MCF 10A (cell line): Measurements from ENCODE around the gene EIF6. TPM values are rescaled to one million over a fixed set of nuclear protein-coding genes. Genes with fewer than 3 reads are reported as not detected.

Experiments used
- BruUV-seq: library from RNA; stranded (reverse); fragments of 400-500 nt; replicated peaks from 2 replicates; lab custom pipeline; 2021; lab: Mats Ljungman, UMichigan
- CTCF ChIA-PET: fragments of 300-600 bp; sonication (Branson Sonifier 250); formaldehyde crosslinking; extraction: SDS; loops from one replicate; lab custom pipeline; 2021; ENCODE audit warnings: antibody characterized with exemption, inconsistent platforms; lab: Yijun Ruan, JAX
- POLR2A ChIA-PET: fragments of 300-600, 350-650 bp; sonication (Branson Sonifier 250); formaldehyde crosslinking; extraction: SDS; loops from one replicate; lab custom pipeline; 2020; ENCODE audit warnings: antibody characterized with exemption, inconsistent platforms; lab: Yijun Ruan, JAX
- DNase-seq: peaks from one replicate; pipeline ENCODE4 v3.0.0-alpha.2; 2018; ENCODE audit not compliant: unreplicated experiment
- H3K27ac Mint-ChIP-seq: one replicate; pipeline ENCODE4 v1.8.0; 2022; ENCODE audit warnings: mild to moderate bottlenecking, low read depth, mixed read lengths; ENCODE audit not compliant: unreplicated experiment
- H3K27me3 Mint-ChIP-seq: one replicate; pipeline ENCODE4 v1.8.0; 2022; ENCODE audit warnings: mixed read lengths; ENCODE audit not compliant: insufficient read depth, unreplicated experiment
- H3K36me3 Mint-ChIP-seq: one replicate; pipeline ENCODE4 v1.8.0; 2022; ENCODE audit warnings: mild to moderate bottlenecking, moderate library complexity, mixed read lengths; ENCODE audit not compliant: insufficient read depth, unreplicated experiment
- H3K4me1 Mint-ChIP-seq: one replicate; pipeline ENCODE4 v1.8.0; 2022; ENCODE audit warnings: mixed read lengths; ENCODE audit not compliant: insufficient read depth, unreplicated experiment
- H3K4me3 Mint-ChIP-seq: one replicate; pipeline ENCODE4 v1.8.0; 2022; ENCODE audit warnings: mild to moderate bottlenecking, moderate library complexity, mixed read lengths; ENCODE audit not compliant: unreplicated experiment
- H3K9me3 Mint-ChIP-seq: one replicate; pipeline ENCODE4 v1.8.0; 2022; ENCODE audit warnings: mixed read lengths; ENCODE audit not compliant: unreplicated experiment
- intact Hi-C: fragments of 100-400 bp; cut with micrococcal nuclease; formaldehyde crosslinking; loops from 2 replicates; pipeline ENCODE4 v1.14.1; 2022
- total RNA-seq: library from RNA; stranded (reverse); gene quantifications from 2 replicates; pipeline ENCODE4 v1.2.3, GENCODE V29; 2022
- TF ChIP-seq, protein P1 (sequence below): fragments of 200-600 bp; IDR thresholded peaks from one replicate; pipeline ENCODE4 v1.8.0; 2022; ENCODE audit warnings: antibody characterized with exemption, mild to moderate bottlenecking; ENCODE audit not compliant: unreplicated experiment

Gene EIF6
- total RNA-seq, 1 experiment from 2014 or later = 322 TPM

DNA sequence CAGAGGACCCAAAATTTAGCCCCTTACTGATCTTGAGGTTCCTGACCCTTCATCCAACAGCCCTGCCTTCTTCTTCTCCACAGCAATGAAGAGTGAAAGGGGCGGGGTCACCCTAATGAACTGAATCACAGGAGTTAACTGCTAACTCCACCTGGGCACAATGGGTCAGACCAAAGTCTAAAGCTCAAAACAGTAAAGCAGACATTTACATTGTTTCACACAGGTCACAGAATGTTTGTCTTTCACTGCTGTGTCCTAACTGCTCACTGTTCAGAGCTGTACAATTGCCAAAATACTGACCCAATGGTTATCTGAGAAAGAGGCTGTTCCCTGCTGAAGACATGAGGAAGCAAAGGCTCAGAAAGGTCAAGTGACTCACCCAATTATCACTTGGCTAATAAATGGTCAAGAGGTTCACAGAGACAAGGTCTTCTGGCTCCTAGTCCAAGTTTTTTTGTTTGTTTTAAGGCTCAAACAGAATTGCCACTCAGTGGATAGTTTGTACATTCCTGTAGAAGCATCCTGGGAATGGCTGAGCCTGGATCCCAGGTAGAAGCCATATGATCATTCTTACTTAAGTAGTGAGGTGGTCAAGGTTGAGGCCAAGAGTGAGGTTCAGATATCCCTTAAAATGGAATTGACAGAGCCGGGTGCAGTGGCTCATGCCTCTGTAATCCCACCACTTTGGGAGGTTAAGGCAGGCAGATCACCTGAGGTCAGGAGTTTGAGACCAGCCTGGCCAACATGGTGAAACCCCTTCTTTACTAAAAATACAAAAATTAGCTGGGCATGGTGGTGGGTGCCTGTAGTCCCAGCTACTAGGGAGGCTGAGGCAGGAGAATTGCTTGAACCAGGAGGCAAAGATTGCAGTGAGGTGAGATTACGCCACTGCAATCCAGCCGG is 42.8 kb upstream of the EIF6 start:
- ChIA-PET POLR2A (interaction anchor here (0.8 to 11.2 kb wide), 4 partner anchors 9 to 19 kb away, joined by 3 to 227 read pairs (median 6); no protein-coding TSS in a partner anchor), CTCF (interaction anchor here (1.2 to 1.4 kb wide), 2 partner anchors 23 to 120 kb away, joined by 7 to 8 read pairs; no protein-coding TSS in a partner anchor)
- Mint-ChIP-seq H3K9me3 (no peaks in the 10 kb centered on the region), H3K27me3 (no peaks in the 10 kb centered on the region), H3K27ac (no peak overlapping the region), H3K4me3 (no peak overlapping the region), H3K36me3 (peaks cover 6% of the 10 kb centered on the region), H3K4me1 (peaks cover 34% of the 10 kb centered on the region)
- peak; percentile 65 for DNase-seq
- intact Hi-C loops = no loop called here
- TF ChIP-seq, protein P1, sequence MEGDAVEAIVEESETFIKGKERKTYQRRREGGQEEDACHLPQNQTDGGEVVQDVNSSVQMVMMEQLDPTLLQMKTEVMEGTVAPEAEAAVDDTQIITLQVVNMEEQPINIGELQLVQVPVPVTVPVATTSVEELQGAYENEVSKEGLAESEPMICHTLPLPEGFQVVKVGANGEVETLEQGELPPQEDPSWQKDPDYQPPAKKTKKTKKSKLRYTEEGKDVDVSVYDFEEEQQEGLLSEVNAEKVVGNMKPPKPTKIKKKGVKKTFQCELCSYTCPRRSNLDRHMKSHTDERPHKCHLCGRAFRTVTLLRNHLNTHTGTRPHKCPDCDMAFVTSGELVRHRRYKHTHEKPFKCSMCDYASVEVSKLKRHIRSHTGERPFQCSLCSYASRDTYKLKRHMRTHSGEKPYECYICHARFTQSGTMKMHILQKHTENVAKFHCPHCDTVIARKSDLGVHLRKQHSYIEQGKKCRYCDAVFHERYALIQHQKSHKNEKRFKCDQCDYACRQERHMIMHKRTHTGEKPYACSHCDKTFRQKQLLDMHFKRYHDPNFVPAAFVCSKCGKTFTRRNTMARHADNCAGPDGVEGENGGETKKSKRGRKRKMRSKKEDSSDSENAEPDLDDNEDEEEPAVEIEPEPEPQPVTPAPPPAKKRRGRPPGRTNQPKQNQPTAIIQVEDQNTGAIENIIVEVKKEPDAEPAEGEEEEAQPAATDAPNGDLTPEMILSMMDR = no peak
- BruUV-seq = no TSS peak

- intact Hi-C loops = no loop called here
- POLR2A ChIA-PET = interaction anchor here (0.8 to 11.2 kb wide), 4 partner anchors 8 to 19 kb away, joined by 3 to 227 read pairs (median 6); no protein-coding TSS in a partner anchor
- DNase-seq = no peak
- Mint-ChIP-seq H3K4me1 (peaks cover 34% of the 10 kb centered on the region), H3K9me3 (no peaks in the 10 kb centered on the region), H3K27me3 (no peaks in the 10 kb centered on the region), H3K4me3 (no peak overlapping the region), H3K27ac (no peak overlapping the region), H3K36me3 (peaks cover 6% of the 10 kb centered on the region)
- TF ChIP-seq, protein P1 = no peak
- BruUV-seq = no TSS peak
- CTCF ChIA-PET = interaction anchor here (1.2 to 1.4 kb wide), 2 partner anchors 22 to 120 kb away, joined by 7 to 8 read pairs; no protein-coding TSS in a partner anchor
Measured at GRCh38 chr20:35326740-35327073, 42.1 kb upstream of the EIF6 start.

DNA sequence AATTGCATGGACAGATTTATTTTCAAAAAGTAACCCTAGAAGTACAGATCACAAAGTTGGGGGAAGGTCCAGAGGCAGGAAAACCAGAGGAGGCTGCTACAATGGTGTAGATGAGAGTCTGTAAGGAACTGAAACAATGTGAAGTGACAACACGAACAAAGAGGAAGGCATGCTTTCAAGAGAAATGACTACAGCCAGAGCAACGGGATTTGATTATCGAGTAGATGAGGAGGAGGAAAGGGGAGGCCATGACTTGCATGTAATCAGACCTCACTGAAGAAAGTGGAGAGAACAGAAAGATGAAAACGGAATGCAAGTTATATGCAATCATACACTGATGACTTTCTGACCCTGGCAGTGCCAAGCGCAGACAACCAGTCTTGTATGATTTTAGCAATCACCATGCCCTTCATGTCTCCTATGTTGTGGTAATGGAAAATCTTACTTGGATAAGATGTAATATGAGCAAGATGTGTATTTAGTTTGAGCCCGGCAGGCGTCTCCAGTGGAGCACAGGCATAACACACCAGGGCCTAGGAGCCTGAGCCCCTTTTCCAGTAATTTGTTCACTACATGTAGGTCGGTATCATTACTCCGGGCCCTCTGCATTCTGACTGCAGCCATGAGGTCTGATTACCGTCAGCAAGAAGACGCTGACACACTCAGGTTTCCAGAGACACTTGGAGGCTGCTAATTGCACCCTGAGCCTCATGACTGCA is 41.6 kb upstream of the EIF6 start:
- H3K27me3 Mint-ChIP-seq = no peaks in the 10 kb centered on the region
- no peaks in the 10 kb centered on the region for H3K9me3 Mint-ChIP-seq
- CTCF ChIA-PET = interaction anchor here (1.2 to 1.4 kb wide), 2 partner anchors 22 to 121 kb away, joined by 7 to 8 read pairs; no protein-coding TSS in a partner anchor
- TF ChIP-seq, protein P1 = no peak
- H3K4me1 Mint-ChIP-seq = peaks cover 34% of the 10 kb centered on the region
- no peak for DNase-seq
- POLR2A ChIA-PET = interaction anchor here (0.8 to 11.2 kb wide), 4 partner anchors 8 to 18 kb away, joined by 3 to 227 read pairs (median 6); no protein-coding TSS in a partner anchor
- no TSS peak for BruUV-seq
- peak overlapping the region; percentile 73 for H3K27ac Mint-ChIP-seq
- peaks cover 7% of the 10 kb centered on the region for H3K36me3 Mint-ChIP-seq
- intact Hi-C loops = no loop called here
- no peak overlapping the region for H3K4me3 Mint-ChIP-seq

DNA sequence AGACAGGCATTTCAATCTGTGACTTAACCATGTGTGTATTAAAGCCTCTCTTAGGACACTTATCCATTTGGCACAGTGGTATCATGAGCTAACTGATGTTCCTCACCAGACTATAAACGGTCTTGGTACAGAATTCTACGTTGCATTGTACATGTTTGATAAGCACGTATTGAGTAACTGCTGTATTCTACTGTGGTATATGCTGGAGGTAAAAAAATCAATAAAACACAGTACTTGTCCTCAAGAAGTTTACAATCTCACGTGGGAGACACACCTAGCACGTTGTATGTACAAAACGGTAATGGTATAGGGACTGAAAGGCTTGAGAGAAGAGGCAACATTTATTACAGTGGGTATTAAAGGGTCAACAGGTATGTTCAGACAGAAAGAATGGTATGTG is 40.8 kb upstream of the EIF6 start:
- intact Hi-C loops = no loop called here
- DNase-seq = no peak
- TF ChIP-seq, protein P1 = no peak
- no peaks in the 10 kb centered on the region for H3K9me3 Mint-ChIP-seq
- BruUV-seq = no TSS peak
- no peaks in the 10 kb centered on the region for H3K27me3 Mint-ChIP-seq
- H3K27ac Mint-ChIP-seq = peak overlapping the region; percentile 73
- POLR2A ChIA-PET = interaction anchor here (1.0 kb wide), 1 partner anchor 19 kb away, joined by 4 read pairs; no protein-coding TSS in a partner anchor
- H3K4me3 Mint-ChIP-seq = no peak overlapping the region
- CTCF ChIA-PET = no interaction called here
- H3K4me1 Mint-ChIP-seq = peaks cover 36% of the 10 kb centered on the region
- H3K36me3 Mint-ChIP-seq = peaks cover 12% of the 10 kb centered on the region
